ENCODE data around the gene AUTS2. TPM values are rescaled to one million over a fixed set of nuclear protein-coding genes. Genes with fewer than 3 reads are reported as not detected.

Gene AUTS2
- total RNA-seq, 2 donors from 2014 or later: 43.4 to 52.9 TPM

DNA sequence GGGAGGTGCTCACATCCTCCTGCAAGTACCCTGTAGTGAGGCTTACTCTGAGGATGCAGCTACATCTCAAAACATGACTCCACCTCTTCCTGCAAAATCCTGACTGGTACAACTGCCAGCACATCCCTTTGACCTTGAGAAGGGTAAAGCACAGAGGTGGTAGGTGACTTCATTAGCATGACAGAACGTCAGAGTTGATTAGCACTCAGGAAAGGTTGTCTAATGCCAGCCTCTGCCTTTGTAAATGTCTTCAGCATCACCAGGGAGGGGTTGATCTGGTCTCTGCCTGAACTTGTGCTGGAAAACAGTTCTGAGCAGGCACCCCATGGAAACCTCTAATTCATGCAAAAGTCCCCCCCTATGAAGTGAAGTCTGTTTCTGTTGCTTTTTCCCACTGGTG, 942.4 kb downstream of the AUTS2 start:
- no peak for DNase-seq (ENCODE audit: low spot score)
- intact Hi-C loops (cut with DNase I): no loop called here

DNA sequence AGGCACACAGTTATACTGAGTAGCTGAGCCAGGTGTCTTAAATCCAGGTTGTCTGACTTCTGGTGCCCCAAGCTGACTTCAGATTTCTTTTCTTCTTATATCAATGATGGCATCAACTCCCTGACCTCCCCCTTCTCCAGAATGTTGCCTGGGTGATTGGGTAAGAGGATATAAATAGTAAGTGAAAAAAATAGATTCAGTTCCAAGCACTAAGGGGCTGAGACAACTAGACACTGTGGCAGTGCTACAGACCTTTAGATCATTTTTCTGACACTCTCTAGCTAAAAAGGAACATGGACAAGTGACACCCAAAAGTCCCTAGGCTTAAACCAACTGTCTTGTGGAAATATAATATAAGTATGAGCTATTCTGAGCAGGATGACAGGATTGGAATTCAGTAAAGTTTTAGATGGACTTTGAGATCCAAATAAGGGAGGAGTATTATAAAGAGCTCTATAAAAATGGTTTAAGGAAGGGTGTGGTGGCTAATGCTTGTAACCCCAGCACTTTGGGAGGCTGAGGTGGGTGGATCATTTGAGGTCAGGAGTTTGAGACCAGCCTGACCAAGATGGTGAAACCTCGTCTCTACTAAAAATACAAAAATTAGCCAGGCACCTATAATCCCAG, 944.6 kb downstream of the AUTS2 start:
- intact Hi-C loops (cut with DNase I): no loop called here
- no peak for DNase-seq (ENCODE audit: low spot score)

DNA sequence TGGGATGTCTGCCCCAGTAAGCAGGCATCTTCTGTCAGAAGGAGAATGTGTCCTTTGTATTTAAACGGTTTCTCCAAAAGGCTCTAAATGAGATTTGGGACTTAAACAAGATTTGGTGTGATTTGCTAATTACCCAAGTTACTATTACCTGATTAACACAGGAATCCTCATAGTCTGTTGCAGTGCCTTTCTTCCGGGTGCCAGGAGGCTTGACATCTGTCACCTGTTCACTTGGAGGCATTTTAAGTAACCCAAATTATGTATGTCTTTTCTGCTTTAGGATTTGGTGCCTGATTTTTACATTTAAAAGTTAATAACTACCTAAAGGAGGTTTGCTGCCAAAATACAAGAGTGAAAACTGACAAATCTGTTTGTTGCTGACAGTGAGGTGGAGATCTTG, 945.7 kb downstream of the AUTS2 start:
- no peak for DNase-seq (ENCODE audit: low spot score)
- intact Hi-C loops (cut with DNase I): no loop called here

DNA sequence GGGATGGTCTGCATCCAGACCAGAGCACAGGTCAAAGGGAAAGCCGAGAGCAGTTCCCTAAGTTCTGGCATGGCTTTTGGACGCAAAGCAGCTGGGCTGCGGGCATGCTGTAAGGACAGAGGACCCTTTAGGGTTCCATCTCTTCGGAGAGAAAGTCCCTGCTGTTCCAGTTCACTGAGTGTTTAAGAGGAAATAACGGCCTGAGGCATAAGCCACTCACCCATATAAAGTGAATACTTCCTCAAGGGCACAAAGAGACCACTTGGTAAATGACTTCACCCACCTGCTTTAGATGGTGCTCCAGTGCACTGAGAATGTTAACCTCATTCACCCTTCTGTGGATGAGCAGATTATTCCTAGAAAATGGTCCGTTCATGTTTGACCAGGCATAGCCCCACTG, 946.9 kb downstream of the AUTS2 start:
- DNase-seq (ENCODE audit: low spot score): no peak
- intact Hi-C loops (cut with DNase I): no loop called here

DNA sequence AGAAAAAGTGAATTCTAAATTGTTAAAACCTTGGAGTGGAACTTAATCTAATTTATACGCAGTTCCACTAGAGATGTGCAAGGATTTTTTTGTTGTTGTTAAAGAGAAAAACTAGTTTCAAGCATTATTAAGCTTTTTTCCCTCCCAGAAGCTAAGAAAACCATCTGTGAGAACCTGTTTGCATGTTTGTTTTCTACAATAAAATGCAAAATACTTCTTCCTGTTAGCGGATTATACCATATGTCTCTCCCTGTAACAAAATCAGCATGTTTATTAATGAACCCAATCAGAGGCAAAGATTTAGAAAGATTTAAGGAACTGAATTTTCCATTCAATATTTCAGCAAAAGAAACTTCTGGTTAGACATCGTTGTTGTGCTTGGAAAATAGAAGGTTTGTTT, 953.9 kb downstream of the AUTS2 start:
- intact Hi-C loops (cut with DNase I): no loop called here
- DNase-seq (ENCODE audit: low spot score): no peak

DNA sequence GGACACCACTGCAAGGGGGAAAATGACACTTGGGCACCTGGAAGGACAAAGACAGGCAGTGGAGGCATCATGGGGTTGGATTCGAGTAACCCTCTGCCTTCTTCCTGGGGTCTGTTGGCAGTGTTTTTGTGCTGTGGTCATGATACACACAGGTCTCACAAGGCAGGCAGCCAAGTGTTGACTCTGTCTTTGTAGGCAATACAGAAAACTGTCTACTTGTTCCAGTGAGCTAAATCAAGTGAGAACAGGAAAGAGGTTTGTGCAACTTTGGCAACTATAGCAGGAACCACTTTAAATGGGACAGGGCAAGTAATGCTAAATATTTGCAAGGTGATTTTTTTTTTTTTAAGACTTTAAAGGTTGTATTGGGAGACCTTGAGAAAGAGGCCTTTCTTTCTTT, 955.1 kb downstream of the AUTS2 start:
- no peak for DNase-seq (ENCODE audit: low spot score)
- intact Hi-C loops (cut with DNase I): no loop called here

DNA sequence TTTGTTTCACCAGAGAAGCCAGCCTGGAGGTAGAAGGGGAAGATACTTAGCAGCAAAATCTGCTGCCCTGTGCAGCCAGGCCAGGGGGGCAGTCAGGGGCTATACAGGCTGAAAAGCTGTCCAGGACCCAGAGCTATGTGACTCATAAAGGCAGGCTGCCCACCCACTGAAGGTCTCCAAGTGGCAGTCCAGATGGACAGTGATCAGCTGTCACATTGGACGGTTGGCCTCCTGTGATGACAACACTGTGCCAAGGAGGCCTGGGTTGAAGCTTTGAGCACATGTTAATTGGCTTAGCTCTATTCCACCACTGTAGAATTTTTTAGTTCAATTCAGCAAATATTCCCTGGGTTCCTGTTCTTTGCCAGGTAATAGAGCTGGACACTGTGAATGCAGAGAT, 956.4 kb downstream of the AUTS2 start:
- DNase-seq (ENCODE audit: low spot score): no peak
- intact Hi-C loops (cut with DNase I): no loop called here

DNA sequence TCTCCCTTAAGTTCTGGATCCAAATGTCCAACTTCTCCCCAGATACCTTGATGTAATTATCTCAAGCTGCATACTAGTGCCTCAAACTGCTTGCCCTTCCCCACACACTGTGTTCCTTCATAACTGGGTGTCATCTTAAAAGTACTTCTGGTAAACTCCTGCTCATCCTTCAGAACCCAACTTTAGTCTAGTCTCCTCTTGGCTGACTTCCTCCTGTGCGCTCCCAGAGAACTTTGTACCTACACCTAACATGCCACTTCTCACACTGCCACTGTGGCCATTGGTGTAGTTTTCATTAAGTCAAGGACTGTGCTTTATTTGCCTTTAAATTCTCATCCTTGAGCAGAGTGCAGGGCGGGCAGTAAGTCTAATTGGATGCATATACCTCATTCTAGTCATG, 958.5 kb downstream of the AUTS2 start:
- intact Hi-C loops (cut with DNase I): no loop called here
- DNase-seq (ENCODE audit: low spot score): no peak

DNA sequence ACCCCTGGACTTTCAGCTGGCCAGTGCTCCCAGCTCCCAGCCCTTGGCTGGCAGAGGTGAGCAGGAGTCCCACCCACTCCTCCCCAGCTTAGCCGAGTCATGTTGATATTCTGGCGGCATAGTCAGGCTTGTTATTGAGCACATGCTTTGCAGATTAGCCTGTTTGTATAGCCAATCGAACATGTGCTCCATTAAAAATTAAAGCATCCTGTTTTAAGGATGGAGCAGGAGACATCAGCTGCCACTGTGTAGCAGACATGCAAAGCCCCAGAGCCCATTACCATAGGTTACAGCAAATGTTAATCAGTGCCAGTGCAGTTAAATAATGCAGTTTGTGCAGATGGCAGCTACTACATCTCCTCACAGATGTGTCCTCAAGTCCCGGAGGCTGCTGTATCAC, 959.1 kb downstream of the AUTS2 start:
- intact Hi-C loops (cut with DNase I): no loop called here
- no peak for DNase-seq (ENCODE audit: low spot score)

DNA sequence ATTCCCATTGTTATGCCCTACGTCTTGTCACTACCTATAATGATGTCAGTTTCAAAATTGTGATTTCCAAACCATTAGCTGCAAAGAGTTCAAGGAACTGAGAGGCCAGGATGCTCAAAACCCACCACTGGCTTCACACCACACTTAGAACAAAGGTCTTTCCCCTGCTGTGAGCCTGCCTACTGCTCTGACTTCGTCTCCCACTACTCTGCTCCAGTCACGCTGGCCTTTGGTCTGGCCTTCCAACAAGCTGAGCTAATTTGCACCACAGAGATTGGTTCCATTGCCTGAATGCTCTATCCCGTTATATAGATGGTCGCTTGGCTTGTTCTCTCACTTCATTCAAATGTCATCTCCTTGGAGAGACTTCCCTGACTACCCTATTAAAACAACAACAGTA, 961.5 kb downstream of the AUTS2 start:
- intact Hi-C loops (cut with DNase I): no loop called here

DNA sequence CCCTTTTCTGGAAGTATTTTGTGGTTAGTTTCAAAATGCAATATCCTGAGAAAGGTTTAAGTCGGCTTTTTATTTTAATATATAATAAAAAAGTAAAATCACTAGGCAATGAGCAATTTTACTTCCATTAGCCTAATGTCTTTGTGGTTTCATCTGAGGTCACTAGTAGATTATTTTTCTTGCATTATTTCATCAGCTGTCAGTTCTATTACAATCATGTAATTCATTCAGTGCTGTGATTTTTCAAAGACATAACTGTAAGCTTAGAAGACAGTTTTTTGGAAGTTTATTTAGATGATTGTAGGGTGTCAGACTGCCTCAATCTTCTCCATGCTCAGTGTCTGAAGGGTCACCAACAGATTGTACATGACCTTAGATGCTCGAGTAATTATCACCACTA, 965.7 kb downstream of the AUTS2 start:
- intact Hi-C loops (cut with DNase I): no loop called here
- DNase-seq (ENCODE audit: low spot score): no peak

More for the DNA sequence above, 961.5 kb downstream of the AUTS2 start:
- DNase-seq (ENCODE audit: low spot score): no peak

DNA sequence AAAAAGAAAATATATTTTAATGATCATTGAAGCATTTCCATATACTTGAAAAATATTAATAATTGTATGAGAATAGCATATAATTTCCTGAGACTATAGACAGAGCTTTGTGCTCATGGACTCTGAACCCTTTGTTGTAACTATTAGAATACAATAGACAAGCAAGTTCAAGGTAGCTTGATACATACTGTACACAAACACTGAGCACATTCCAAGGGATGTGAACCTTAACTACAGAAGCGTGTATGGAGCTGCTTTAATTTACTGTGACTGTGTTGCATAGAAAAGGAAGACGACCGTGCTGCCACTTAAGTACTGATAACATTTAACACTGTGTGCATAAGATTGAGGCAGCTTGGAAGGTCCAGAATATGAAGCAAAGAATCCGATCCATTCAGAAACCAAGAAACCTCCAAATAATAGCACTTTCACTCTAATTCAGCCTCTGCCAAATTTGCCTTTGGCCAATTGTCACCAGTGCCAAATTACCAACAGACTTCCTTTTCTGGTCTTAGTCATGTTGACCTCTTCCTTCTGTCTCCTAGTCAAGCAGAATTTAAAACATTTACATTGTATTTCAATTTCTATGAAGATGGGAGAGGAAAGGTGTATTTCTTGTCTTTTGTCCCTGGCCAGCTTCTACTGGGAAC, 967.6 kb downstream of the AUTS2 start:
- no peak for DNase-seq (ENCODE audit: low spot score)
- intact Hi-C loops (cut with DNase I): loop anchor here in 1 of 2 donors (2.0 kb wide), 1 partner anchor 59 kb away; no protein-coding TSS in a partner anchor

DNA sequence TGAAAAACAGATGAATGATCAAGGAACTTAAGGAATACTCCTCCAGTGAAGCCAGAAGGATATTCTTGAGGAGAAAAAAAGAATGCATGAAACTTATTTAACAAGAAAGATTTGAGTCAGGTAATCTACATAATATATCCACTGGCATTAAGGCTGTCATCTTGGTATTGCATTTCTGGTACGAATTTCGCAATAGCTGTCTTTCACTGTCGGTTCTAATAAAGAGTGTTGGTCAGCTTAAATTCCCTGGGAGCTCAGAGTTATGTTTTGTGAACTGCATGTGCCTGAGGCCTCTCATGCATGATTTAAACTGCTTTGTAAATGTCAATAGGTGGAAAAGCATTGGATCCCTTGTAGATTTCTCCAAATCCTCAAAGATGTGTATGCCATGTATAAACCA, 968.4 kb downstream of the AUTS2 start:
- intact Hi-C loops (cut with DNase I): loop anchor here in 1 of 2 donors (2.0 kb wide), 1 partner anchor 58 kb away; no protein-coding TSS in a partner anchor
- no peak for DNase-seq (ENCODE audit: low spot score)

DNA sequence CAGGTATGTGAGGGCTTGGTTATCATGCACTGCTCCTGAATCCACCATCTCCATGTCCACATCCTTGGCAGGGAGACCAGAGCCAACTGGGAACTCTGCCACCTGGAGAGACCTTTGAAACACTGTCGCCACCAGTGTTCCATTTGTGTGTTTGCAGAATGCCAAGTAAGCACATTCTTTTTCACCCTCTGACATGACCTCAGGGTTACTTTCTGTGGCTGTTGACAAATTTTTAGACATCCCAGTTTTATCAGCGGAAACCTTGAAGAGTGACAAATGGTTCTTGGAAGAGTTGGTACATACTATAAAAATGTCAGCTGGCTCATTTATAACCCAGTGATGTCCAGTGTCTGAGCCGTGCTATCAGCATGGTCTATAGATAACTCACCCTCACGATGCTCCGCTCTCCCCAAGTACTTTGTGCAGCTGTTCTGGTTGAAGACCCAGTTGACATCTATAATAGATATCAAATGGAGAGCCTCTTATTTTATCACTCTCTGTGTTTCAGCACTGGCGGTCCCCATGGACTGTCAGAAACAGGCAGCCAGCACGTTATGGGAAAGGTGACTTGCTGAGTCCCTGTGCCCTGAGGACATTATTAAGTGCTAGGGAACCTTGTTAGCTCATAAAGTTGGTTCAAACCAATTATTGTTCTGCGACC, 970.5 kb downstream of the AUTS2 start:
- intact Hi-C loops (cut with DNase I): no loop called here
- no peak for DNase-seq (ENCODE audit: low spot score)

DNA sequence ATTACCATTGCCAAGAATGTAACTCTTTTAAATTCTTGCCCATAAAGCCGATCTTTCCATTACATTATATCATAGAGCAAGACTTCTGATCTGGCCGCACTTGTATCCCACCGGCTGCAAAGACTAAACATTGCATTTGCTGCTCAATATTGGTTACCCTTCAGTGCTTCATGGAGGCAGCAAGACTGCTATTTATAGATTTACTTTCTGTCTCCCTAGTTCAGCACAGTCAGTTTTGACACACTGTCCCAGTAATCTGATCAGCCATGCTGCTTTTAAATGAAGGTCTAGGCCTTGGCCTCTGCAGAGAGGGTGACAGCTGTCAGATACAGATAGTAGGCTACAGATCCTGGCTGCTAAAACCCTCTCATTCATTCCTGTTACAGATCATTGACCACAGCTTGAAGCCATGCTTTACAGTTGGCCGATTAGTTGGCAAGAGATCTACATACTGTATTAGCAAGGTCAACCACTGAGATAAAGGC, 971.1 kb downstream of the AUTS2 start:
- intact Hi-C loops (cut with DNase I): no loop called here
- DNase-seq (ENCODE audit: low spot score): no peak

DNA sequence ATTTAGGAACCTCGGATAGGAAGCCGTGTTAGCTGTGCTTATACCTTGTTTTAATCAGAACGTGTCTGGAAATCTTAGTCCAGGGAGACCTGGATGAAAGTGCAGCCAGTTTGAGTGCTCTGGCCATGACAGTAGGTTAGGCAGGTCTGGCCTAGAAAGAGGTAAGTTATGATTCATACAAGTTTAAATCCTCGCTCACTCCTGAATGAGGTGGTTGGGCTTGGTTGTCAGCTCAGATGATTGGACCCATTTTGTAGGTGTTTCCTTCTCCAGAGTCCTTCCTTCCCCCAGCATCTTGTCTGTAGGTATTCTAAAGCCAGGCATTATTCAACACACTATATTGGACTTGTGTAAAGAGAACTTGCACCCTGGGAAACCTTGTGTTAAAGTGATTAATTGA, 971.8 kb downstream of the AUTS2 start:
- no peak for DNase-seq (ENCODE audit: low spot score)
- intact Hi-C loops (cut with DNase I): no loop called here

DNA sequence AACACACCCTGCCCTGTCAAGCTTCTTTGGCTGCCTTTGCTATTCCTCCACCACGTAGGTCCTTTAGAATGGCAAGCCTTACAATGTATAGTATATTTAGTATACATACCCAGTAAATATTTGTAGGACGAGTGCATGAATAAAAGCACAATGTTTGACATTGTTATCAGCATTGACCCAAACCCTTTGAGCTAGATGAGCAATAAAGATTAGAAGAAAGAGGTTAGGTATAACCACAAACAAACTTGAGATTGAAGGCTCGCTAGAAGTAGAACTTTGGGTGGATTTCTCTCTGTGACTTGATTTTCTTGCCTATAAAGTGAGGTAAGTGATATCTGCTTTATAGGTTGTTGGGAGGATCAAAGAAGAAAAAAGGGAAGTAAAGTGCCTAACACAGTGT, 972.7 kb downstream of the AUTS2 start:
- DNase-seq (ENCODE audit: low spot score): no peak
- intact Hi-C loops (cut with DNase I): no loop called here

DNA sequence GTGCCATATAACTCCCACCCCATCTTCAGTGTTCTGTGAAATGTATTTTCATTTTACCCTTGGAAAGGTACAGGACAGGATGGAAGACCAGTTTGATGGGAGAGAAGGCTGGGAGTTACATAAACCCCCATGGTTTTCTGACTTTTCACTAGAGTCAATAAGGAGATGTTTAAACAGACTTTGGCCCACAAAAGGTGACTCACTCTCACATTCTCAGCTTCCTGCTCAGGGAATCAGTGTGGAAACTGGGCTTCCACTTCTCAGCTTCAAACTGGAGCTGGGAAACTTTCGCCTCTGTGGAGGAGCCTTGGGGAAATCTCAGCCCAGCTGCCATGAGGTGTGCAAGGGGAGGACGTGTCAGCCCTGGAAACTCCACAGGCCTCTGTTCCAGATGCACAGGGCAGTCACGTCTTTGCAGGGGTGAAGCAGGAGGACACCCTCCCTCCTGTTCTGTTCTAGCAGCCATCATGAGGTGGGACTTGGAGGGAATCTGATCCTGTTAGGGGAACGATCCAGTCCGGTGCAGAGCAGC, 973.2 kb downstream of the AUTS2 start:
- DNase-seq (ENCODE audit: low spot score): no peak
- intact Hi-C loops (cut with DNase I): no loop called here

DNA sequence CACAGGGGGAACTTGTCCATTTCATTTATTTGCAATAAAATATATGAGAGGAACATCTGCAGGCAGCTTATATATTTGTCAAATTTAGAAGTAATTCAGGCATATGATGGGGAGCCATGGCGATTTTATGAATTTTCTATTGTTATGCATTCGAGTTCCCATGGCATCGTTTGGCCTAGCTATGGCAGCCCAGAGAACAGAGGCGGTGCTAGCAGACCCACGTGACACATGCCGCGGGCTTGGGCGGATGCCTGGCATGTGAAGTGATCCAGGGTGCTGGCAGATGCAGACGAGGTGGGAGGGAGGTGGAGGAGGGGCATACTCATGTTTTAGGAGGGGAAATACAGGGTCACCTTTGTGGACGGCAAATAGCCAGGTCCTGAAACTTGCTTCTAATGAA, 973.7 kb downstream of the AUTS2 start:
- intact Hi-C loops (cut with DNase I): no loop called here
- no peak for DNase-seq (ENCODE audit: low spot score)

DNA sequence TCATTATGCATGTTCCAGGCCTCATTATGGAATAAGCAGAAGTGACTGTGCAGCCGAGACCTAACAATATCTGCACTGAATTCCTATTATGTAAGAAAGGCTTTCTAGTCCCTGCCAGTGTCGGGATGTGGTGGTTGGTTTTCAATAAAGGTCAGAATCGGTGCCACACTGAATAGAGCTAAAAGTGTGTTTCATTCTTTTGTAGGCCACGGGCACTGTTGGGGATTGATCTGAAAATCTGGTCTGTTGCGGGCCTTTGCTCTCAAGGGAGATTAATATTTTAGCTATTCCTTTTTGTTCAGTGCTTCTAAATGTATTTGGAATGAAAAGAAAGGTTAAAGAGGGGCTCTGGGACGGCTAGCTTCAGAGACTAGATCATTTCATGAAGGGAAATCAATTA, 974.3 kb downstream of the AUTS2 start:
- intact Hi-C loops (cut with DNase I): no loop called here
- no peak for DNase-seq (ENCODE audit: low spot score)

All from posterior vena cava (tissue), 2 donors.